GM19099 (cell line): ENCODE measurements around the gene LINGO1.

Experiments
- POLR2A ChIP-seq: IDR thresholded peaks from 3 replicates; pipeline ENCODE4 v1.6.1; 2011; ENCODE audit warnings: low read depth; ENCODE audit not compliant: insufficient read length; ENCODE audit errors: extremely low read depth

The LINGO1 gene

GRCh38 chr15:77599899-77600298 lies 32.8 kb downstream of the LINGO1 start:
- no peak for TF ChIP-seq POLR2A

- TF ChIP-seq POLR2A = no peak
Measured at GRCh38 chr15:77599357-77599756, 33.4 kb downstream of the LINGO1 start.

- TF ChIP-seq POLR2A = no peak
Measured at GRCh38 chr15:77598644-77599043, 34.1 kb downstream of the LINGO1 start.

GRCh38 chr15:77597804-77598453 lies 34.8 kb downstream of the LINGO1 start:
- TF ChIP-seq POLR2A = no peak

- TF ChIP-seq POLR2A = no peak
Measured at GRCh38 chr15:77596821-77597803, 35.6 kb downstream of the LINGO1 start.

GRCh38 chr15:77595231-77595630 lies 37.5 kb downstream of the LINGO1 start:
- TF ChIP-seq POLR2A = no peak

GRCh38 chr15:77592758-77593157 lies 40.0 kb downstream of the LINGO1 start:
- TF ChIP-seq POLR2A = no peak

- no peak for TF ChIP-seq POLR2A
Measured at GRCh38 chr15:77591968-77592613, 40.6 kb downstream of the LINGO1 start.

GRCh38 chr15:77589839-77590238 lies 42.9 kb downstream of the LINGO1 start:
- no peak for TF ChIP-seq POLR2A

- TF ChIP-seq POLR2A = no peak
Measured at GRCh38 chr15:77588126-77588525, 44.6 kb downstream of the LINGO1 start.

GRCh38 chr15:77584691-77585090 lies 48.0 kb downstream of the LINGO1 start:
- TF ChIP-seq POLR2A = no peak

GRCh38 chr15:77584201-77584600 lies 48.5 kb downstream of the LINGO1 start:
- no peak for TF ChIP-seq POLR2A

- no peak for TF ChIP-seq POLR2A
Measured at GRCh38 chr15:77582763-77583162, 49.9 kb downstream of the LINGO1 start.

GRCh38 chr15:77581896-77582569 lies 50.7 kb downstream of the LINGO1 start:
- TF ChIP-seq POLR2A = no peak

GRCh38 chr15:77580996-77581682 lies 51.6 kb downstream of the LINGO1 start:
- TF ChIP-seq POLR2A = no peak
